Endometrial microvascular endothelial cells (primary cell): ENCODE measurements around the gene DYSF. TPM values are rescaled to one million over a fixed set of nuclear protein-coding genes. Genes with fewer than 3 reads are reported as not detected.

Experiments used
- in situ Hi-C: cut with HindIII; loops from 2 replicates; pipeline ENCODE4 v1.10.0; 2017; ENCODE audit warnings: low sequenced_read_pairs, low pct_unique_long_range_greater_than_20kb; ENCODE audit errors: inconsistent ontology term
- total RNA-seq: library from RNA; depleted of rRNA; stranded (reverse); fragments of >200 nt; gene quantifications from one replicate; pipeline ENCODE4 v1.2.3, GENCODE V29; 2015; ENCODE audit errors: inconsistent ontology term

Gene DYSF
- total RNA-seq, 1 donor from 2014 or later: 97.4 TPM

- in situ Hi-C loops: no loop called here
Measured at GRCh38 chr2:71713581-71714580, 260.5 kb downstream of the DYSF start.

- in situ Hi-C loops: no loop called here
Measured at GRCh38 chr2:71714601-71715240, 261.4 kb downstream of the DYSF start.

- in situ Hi-C loops: no loop called here
Measured at GRCh38 chr2:71715241-71715750, 261.9 kb downstream of the DYSF start.

- in situ Hi-C loops: no loop called here
Measured at GRCh38 chr2:71715951-71716696, 262.8 kb downstream of the DYSF start.

GRCh38 chr2:71716697-71717624, 263.6 kb downstream of the DYSF start:
- in situ Hi-C loops: no loop called here

- in situ Hi-C loops: no loop called here
Measured at GRCh38 chr2:71718686-71719085, 265.3 kb downstream of the DYSF start.

GRCh38 chr2:71719520-71720282, 266.3 kb downstream of the DYSF start:
- in situ Hi-C loops: no loop called here

GRCh38 chr2:71720283-71720560, 266.9 kb downstream of the DYSF start:
- in situ Hi-C loops: no loop called here

- in situ Hi-C loops: no loop called here
Measured at GRCh38 chr2:71720596-71721361, 267.4 kb downstream of the DYSF start.

- in situ Hi-C loops: no loop called here
Measured at GRCh38 chr2:71721362-71721665, 268.0 kb downstream of the DYSF start.

GRCh38 chr2:71721669-71722068, 268.3 kb downstream of the DYSF start:
- in situ Hi-C loops: no loop called here

GRCh38 chr2:71722286-71722685, 268.9 kb downstream of the DYSF start:
- in situ Hi-C loops: no loop called here

- in situ Hi-C loops: no loop called here
Measured at GRCh38 chr2:71724793-71725192, 271.4 kb downstream of the DYSF start.

GRCh38 chr2:71725836-71726235, 272.5 kb downstream of the DYSF start:
- in situ Hi-C loops: no loop called here

- in situ Hi-C loops: no loop called here
Measured at GRCh38 chr2:71727562-71727961, 274.2 kb downstream of the DYSF start.

GRCh38 chr2:71728036-71728435, 274.7 kb downstream of the DYSF start:
- in situ Hi-C loops: no loop called here

GRCh38 chr2:71730785-71731383, 277.5 kb downstream of the DYSF start:
- in situ Hi-C loops: no loop called here
